AG04449 (cell line): Measurements from ENCODE around the gene CD300LD.

Experiments
- CTCF ChIA-PET: fragments of 350-600 bp; formaldehyde crosslinking; extraction: SDS; loops from one replicate; lab custom pipeline; 2021; ENCODE audit warnings: antibody characterized with exemption; lab: Yijun Ruan, JAX
- POLR2A ChIA-PET: fragments of 400-600, 350-600 bp; formaldehyde crosslinking; extraction: SDS; loops from one replicate; lab custom pipeline; 2020; ENCODE audit warnings: antibody characterized with exemption, inconsistent platforms; lab: Yijun Ruan, JAX
- DNase-seq: peaks from one replicate; pipeline ENCODE4 v3.0.0-alpha.2; 2010; ENCODE audit warnings: low read depth, low spot score
- H3K4me3 ChIP-seq: 2 replicates; pipeline ENCODE4 v1.5.1; 2011; ENCODE audit warnings: low read depth, mild to moderate bottlenecking, control low read depth, low read length
- TF ChIP-seq, protein P1 (sequence below): IDR thresholded peaks from one replicate; pipeline ENCODE4 v1.5.1; 2011; ENCODE audit warnings: mild to moderate bottlenecking, moderate library complexity, low read length, control low read depth, inconsistent platforms; ENCODE audit not compliant: insufficient read depth; ENCODE audit errors: missing control alignments

The CD300LD gene

DNA sequence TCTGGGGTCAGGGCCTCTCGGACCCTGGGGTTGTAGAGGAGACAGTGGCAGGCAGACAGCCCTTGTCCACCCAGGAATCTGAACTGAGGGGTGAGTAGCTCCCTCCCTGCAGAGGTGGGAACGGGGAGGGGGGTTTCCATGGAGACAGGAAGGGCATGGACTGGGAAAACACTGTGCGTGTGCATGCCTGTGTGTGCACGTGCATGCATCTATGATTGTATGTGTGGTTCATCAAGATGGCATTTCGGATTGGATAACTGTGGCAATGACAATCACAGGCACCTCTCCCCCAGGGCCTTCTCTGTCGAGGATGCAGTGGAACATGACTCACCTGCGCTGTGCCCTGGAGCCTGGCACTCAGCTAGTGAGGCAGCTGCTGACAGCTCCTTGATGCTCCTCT is 40.0 kb downstream of the CD300LD start:
- no peak overlapping the region for H3K4me3 ChIP-seq
- CTCF ChIA-PET = no interaction called here
- TF ChIP-seq, protein P1, sequence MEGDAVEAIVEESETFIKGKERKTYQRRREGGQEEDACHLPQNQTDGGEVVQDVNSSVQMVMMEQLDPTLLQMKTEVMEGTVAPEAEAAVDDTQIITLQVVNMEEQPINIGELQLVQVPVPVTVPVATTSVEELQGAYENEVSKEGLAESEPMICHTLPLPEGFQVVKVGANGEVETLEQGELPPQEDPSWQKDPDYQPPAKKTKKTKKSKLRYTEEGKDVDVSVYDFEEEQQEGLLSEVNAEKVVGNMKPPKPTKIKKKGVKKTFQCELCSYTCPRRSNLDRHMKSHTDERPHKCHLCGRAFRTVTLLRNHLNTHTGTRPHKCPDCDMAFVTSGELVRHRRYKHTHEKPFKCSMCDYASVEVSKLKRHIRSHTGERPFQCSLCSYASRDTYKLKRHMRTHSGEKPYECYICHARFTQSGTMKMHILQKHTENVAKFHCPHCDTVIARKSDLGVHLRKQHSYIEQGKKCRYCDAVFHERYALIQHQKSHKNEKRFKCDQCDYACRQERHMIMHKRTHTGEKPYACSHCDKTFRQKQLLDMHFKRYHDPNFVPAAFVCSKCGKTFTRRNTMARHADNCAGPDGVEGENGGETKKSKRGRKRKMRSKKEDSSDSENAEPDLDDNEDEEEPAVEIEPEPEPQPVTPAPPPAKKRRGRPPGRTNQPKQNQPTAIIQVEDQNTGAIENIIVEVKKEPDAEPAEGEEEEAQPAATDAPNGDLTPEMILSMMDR = no peak
- POLR2A ChIA-PET = no interaction called here
- DNase-seq = no peak

DNA sequence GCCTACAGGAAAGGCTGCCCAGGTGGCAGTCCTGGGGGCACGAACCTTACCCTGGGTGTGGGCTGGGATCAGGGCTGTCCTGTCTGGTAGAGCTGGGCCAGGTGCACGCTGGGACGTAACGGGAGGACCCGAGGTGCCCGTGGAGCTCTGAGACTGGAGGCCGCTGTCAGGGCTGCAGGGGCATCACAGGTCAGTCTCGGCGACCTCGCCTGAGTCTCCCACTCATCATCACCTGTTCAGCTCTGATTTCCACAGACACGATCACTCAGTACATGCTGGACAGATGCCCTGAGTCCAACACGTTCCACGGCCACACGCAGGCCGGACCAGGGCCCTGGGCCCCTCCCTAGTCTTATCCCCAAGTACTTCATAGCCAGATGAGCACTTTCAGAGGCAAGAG is 41.5 kb downstream of the CD300LD start:
- ChIA-PET CTCF (no interaction called here), POLR2A (no interaction called here)
- no peak overlapping the region for H3K4me3 ChIP-seq
- TF ChIP-seq, protein P1 = no peak
- no peak for DNase-seq

DNA sequence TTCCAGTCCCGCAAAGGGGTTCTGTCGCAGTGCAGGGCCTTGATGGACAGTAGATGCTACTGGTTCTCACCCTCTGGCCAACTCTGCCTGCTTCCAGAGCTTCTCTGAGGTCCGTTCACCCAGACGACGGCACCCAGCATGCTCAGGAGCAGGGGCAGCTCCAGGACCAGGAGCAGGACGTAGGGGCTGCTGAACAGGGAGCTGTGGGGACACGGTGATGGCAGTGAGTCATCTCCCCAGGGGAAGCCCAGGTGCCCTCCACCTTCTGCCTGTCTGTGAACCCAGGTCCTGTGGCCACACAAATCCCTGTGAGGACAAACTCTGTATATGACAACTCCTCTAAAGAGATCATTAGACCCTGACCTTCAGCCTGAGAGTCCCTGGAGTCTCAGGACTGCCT is 42.7 kb downstream of the CD300LD start:
- H3K4me3 ChIP-seq = no peak overlapping the region
- DNase-seq = no peak
- ChIA-PET CTCF (no interaction called here), POLR2A (no interaction called here)
- TF ChIP-seq, protein P1 = no peak

DNA sequence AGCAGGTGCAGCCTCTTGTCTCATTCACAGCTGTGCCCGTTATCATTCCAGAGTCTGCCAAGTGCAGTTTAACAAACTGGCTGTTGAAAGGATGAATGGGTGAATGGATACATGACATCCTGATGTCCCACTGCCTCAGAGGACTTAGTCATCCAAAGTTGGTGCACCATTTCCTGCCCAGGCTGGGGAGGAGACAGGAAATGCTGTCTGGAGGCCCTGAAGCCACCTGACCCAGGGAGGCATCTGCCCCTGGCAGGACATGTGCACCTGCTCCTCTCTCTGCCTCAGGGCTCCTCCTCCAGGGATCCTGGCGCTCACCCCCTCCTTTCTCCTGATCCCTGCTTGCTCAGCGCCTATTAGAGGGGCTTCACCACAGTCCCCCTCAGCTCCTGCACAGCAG is 44.3 kb downstream of the CD300LD start:
- H3K4me3 ChIP-seq = no peak overlapping the region
- TF ChIP-seq, protein P1 = no peak
- CTCF ChIA-PET = no interaction called here
- POLR2A ChIA-PET = no interaction called here
- DNase-seq = no peak

DNA sequence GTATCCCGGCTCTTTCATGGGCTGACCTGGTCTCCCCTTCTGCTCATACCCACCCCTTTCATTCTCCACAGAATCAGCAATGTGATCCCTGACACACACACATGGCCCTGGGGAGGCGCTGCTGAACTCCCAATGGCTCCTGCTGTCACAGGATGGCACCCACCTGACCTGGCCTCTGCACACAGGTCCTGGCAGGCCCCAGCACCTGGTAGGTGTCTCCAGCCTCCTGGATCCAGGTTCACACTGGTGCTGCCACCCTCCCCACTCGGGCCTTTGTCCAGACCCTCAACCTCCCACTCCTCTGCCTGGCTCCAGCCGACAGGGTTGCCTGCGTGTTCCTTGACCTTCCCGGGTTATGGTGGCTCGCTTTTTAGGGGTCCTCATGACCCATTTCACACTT is 44.8 kb downstream of the CD300LD start:
- H3K4me3 ChIP-seq = no peak overlapping the region
- TF ChIP-seq, protein P1 = no peak
- ChIA-PET POLR2A (no interaction called here), CTCF (no interaction called here)
- DNase-seq = no peak

DNA sequence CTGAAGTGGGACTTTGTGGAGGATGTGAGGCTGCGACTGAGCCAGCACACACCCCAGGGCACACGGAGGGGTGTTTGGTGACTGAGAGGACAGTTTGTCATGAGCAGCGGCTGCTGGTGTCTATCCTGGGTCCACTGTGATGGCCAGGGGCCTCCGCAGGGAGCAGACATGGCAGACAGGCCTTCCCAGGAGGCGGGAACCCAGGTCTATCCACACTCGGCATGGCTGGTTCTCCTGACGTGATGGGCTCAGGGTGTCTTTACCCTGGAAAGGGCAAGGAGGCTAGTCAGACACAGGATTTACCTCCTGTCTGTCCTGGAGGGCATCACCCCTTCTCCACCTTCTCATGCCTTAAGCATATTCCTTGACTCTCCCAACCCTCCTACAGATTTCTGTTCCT is 45.5 kb downstream of the CD300LD start:
- H3K4me3 ChIP-seq = no peak overlapping the region
- no peak for DNase-seq
- TF ChIP-seq, protein P1 = no peak
- POLR2A ChIA-PET = no interaction called here
- CTCF ChIA-PET = no interaction called here
